ENCODE results near the gene RABL6.
"Not testable (repeated sequence)": the region's sequence is repeated elsewhere in the genome, so short reads cannot be mapped to it uniquely, and the experiment has no call there.

Gene RABL6

DNA sequence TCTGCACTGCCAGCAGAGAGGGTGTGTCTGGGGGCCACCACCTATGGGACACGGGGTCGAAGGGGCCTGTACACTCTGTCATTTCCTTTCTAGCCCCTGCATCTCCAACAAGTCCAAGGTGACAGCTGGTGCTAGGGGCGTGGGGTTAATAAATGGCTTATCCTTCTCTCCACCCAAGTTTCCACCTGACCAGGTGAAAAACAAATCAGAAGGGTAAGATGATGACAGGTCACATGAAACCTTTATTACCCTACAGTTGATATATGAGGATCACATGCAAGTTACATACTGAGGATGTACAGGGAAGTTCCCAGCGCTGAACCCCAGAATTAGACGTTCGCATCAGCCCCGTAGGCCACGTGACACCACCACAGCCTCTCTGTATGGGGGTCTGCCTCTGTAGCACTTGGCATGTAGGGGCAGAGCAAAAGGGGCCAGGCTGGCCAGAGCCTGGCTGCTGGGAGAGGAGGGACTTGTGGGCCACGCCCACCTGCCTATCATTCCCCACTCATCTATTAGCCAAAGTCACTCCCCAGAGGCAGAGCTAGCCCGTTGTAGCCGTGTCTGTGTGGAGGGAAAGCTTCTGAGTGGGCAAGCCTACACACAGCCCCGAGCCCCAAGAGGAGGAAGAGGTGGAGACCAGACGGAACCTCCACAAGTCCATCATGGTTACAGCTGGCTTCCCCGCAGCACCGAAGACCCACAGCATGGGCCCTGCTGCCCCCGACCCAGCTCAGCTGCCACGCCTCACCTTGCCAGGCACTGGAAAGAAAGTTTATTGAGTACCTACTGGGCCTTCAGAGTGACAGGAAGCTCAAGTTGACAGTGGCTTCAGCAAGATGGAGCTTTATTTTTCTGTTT is 14.4 kb upstream of the RABL6 start:
- no peak for DNase-seq (ENCODE audit: low read depth)
- TF ChIP-seq, protein P1, sequence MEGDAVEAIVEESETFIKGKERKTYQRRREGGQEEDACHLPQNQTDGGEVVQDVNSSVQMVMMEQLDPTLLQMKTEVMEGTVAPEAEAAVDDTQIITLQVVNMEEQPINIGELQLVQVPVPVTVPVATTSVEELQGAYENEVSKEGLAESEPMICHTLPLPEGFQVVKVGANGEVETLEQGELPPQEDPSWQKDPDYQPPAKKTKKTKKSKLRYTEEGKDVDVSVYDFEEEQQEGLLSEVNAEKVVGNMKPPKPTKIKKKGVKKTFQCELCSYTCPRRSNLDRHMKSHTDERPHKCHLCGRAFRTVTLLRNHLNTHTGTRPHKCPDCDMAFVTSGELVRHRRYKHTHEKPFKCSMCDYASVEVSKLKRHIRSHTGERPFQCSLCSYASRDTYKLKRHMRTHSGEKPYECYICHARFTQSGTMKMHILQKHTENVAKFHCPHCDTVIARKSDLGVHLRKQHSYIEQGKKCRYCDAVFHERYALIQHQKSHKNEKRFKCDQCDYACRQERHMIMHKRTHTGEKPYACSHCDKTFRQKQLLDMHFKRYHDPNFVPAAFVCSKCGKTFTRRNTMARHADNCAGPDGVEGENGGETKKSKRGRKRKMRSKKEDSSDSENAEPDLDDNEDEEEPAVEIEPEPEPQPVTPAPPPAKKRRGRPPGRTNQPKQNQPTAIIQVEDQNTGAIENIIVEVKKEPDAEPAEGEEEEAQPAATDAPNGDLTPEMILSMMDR (IDR thresholded peaks at IDR 0.05; ENCODE audit: insufficient read depth, low read depth, low read length, missing control alignments) = no peak
- H3K4me3 ChIP-seq (ENCODE audit: low read depth, low read length) = no peak overlapping the region

DNA sequence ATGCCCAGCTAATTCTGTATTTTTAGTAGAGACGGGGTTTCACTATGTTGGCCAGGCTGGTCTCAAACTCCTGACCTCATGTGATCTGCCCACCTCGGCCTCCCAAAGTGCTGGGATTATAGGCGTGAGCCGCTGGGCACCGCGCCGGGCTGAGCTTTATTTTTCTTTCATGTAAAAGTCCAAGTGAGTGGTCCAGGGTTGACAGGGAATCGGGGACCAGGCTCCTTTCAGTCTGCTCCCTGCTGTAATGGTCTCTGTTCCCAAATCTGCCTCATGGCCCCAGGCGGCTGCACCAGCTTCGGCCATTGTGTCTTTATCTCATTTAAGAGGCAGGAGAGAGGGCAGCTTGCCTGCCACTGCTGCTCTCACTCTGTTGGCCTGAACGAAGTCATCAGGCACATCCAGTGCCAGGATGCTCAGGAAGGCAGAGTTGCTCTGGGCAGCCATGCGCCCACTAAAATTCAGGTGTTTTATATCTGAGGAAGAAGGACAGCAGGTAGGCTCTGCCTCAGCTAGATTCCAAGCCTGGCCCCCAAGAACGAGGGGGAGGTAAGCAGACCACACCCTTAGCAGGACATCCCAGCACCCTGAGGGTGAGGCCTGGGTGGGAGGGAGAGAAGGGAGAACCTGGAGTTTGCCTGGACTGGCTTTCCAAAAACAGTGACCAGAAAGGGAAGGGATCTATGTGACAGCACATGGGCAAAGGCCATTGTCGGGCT is 13.3 kb upstream of the RABL6 start:
- TF ChIP-seq, protein P1 (IDR thresholded peaks at IDR 0.05; ENCODE audit: insufficient read depth, low read depth, low read length, missing control alignments) = no peak
- no peak overlapping the region for H3K4me3 ChIP-seq (ENCODE audit: low read depth, low read length)
- no peak for DNase-seq (ENCODE audit: low read depth)

DNA sequence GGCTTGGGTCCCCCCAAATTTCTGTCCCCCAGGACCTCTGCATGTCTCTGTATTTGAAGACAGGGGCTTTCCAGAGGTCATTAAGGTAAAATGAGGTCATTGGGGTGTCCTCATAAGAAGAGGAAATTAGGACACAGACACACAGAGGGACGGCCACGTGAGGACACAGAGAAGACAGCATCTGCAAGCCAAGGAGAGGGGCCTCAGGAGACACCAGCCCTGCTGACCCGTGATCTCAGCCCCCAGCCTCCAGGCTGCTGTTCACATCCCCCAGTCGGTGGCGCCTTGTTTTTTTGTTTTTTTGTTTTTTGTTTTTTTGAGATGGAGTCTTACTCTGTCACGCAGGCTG is 12.8 kb upstream of the RABL6 start:
- DNase-seq (ENCODE audit: low read depth) = no peak
- TF ChIP-seq, protein P1 (IDR thresholded peaks at IDR 0.05; ENCODE audit: insufficient read depth, low read depth, low read length, missing control alignments) = no peak
- no peak overlapping the region for H3K4me3 ChIP-seq (ENCODE audit: low read depth, low read length)

DNA sequence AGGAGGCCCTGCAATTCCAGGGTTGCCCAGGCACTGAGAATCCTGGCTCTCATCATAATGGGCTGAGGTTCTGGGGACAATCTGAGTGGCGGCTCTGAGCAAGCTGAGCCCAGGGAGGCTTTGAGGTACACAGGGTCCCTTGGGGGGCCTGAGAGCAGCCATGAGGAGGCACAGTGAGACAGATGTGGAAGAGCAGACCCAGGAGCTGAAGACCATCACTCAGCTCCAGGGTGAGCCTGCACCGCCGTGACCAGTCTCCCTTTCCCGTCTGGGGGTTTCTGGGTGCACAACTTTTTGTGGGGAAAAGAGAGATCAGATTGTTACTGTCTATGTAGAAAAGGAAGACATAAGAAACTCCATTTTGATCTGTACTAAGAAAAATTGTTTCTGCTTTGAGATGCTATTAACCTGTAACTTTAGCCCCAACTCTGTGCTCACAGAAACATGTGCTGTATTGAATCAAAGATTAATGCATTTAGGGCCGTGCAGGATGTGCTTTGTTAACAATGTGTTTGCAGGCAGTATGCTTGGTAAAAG is 11.4 kb upstream of the RABL6 start, which contains the start of gene CCDC183:
Gene CCDC183, plus strand, starts transcription at position 101 of the 537 bp plus-strand sequence. Its CDS starts 60 bp downstream, at position 161.
- no peak for DNase-seq (ENCODE audit: low read depth)
- TF ChIP-seq, protein P1 (IDR thresholded peaks at IDR 0.05; ENCODE audit: insufficient read depth, low read depth, low read length, missing control alignments) = no peak
- H3K4me3 ChIP-seq (ENCODE audit: low read depth, low read length) = no peak within 1 kb of the TSS

DNA sequence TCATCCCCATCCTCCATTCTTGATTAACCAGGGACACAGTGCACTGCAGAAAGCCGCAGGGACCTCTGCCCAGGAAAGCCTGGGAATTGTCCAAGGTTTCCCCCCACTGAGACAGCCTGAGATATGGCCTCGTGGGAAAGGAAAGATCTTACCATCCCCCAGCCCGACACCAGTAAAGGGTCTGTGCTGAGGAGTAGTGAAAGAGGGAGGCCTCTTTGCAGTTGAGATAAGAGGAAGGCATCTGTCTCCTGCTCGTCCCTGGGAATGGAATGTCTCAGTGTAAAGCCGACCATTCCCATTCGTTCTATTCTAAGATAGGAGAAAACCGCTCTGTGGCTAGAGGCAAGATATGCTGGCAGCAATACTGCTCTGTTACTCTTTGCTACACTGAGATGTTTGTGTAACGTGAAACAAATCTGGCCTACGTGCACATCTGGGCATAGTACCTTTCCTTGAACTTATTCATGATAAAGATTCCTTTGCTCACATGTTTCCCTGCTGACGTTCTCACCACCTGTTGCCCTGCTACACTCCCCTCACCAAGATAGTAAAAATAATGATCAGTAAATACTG is 10.9 kb upstream of the RABL6 start:
- not testable (repeated sequence) for DNase-seq (ENCODE audit: low read depth); H3K4me3 ChIP-seq (ENCODE audit: low read depth, low read length)

DNA sequence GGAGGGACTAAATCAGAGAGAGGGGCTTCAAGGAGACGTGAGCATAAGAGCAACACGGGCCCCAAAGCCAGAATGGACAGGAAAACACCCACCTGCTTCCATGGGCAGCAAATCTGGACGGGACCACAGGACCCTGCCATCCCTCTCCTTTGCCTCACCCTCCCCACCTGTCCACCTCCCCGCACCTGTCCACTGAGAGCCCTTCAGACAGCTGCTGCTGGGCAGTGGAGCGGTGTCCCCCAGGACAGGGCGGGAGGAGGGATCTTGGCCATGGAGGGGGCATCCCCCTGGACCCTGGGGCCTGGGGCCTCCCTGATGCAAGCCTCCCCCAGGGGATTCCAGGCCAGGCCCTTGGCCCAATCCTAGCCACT is 9.1 kb upstream of the RABL6 start:
- TF ChIP-seq, protein P1 (IDR thresholded peaks at IDR 0.05; ENCODE audit: insufficient read depth, low read depth, low read length, missing control alignments) = no peak
- no peak overlapping the region for H3K4me3 ChIP-seq (ENCODE audit: low read depth, low read length)
- no peak for DNase-seq (ENCODE audit: low read depth)
